Activated CD4-positive, alpha-beta memory T cell treated with anti-CD3 and anti-CD28 coated beads for 36 hours (primary cell): Measurements from ENCODE around the gene SPAG6. TPM values are rescaled to one million over a fixed set of nuclear protein-coding genes. Genes with fewer than 3 reads are reported as not detected.

Source experiments
- CTCF ChIA-PET: fragments of 350-600 bp; sonication (Branson Sonifier 250); formaldehyde crosslinking; loops from one replicate; lab custom pipeline; 2021; ENCODE audit warnings: antibody characterized with exemption, inconsistent platforms; lab: Charles Lee
- POLR2A ChIA-PET: fragments of 350-600 bp; sonication (Branson Sonifier 250); formaldehyde crosslinking; loops from one replicate; lab custom pipeline; 2021; ENCODE audit warnings: antibody characterized with exemption; lab: Charles Lee
- DNase-seq: peaks from one replicate; pipeline ENCODE4 v3.0.0-alpha.2; 2020
- H3K27ac Mint-ChIP-seq: one replicate; pipeline ENCODE4 v1.8.0; 2021; ENCODE audit warnings: mixed read lengths
- H3K27me3 Mint-ChIP-seq: one replicate; pipeline ENCODE4 v1.8.0; 2021; ENCODE audit warnings: mixed read lengths
- H3K36me3 Mint-ChIP-seq: one replicate; pipeline ENCODE4 v1.8.0; 2021; ENCODE audit warnings: mixed read lengths
- H3K4me1 Mint-ChIP-seq: one replicate; pipeline ENCODE4 v1.8.0; 2021; ENCODE audit warnings: low read depth, mixed read lengths
- H3K4me3 Mint-ChIP-seq: one replicate; pipeline ENCODE4 v1.8.0; 2021; ENCODE audit warnings: mild to moderate bottlenecking, mixed read lengths
- H3K9me3 Mint-ChIP-seq: one replicate; pipeline ENCODE4 v1.8.0; 2021; ENCODE audit warnings: mixed read lengths
- intact Hi-C: fragments of 100-400 bp; cut with micrococcal nuclease; formaldehyde crosslinking; loops from one replicate; pipeline ENCODE4 v1.15.1; 2023
- total RNA-seq, 2 experiments: library from RNA; stranded (reverse); gene quantifications; one replicate each; pipeline ENCODE4 v1.2.3, GENCODE V29; 2021

Gene SPAG6
- total RNA-seq, 2 experiments from 2014 or later: 0.24 TPM; not detected in 1

DNA sequence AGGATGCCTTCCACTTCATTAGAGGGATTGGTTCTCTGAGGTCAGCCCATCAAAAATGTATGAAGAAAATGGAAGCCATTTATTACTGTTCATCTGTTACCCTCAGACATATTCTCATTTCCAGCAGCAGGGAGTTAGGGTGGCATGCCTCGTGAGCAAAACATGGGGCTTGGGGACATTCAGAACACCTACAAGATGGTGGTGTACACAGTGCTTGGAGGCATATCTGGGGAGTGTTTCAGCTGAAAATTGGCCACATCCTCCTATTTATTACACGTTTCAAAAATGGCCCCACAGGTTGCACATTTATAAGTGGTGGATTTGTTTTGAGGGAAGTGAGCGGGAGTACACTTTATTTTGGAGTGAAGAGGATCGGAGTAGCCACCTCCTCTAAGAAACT, 93.4 kb downstream of the SPAG6 start:
- CTCF ChIA-PET: interaction anchor here (1.0 to 1.2 kb wide), 3 partner anchors 59 to 134 kb away, joined by 3 to 4 read pairs (median 3); no protein-coding TSS in a partner anchor
- DNase-seq: no peak
- no peaks in the 10 kb centered on the region for H3K27me3 Mint-ChIP-seq
- H3K36me3 Mint-ChIP-seq: no peaks in the 10 kb centered on the region
- H3K9me3 Mint-ChIP-seq: no peaks in the 10 kb centered on the region
- H3K4me1 Mint-ChIP-seq: peaks cover 49% of the 10 kb centered on the region
- POLR2A ChIA-PET: interaction anchor here (0.6 kb wide), 1 partner anchor 476 kb away, joined by 3 read pairs; no protein-coding TSS in a partner anchor
- H3K27ac Mint-ChIP-seq: no peak overlapping the region
- peak overlapping the region; percentile 88 for H3K4me3 Mint-ChIP-seq
- intact Hi-C loops: loop anchor here (5.0 to 10.0 kb wide), 6 partner anchors 71 to 924 kb away; partner anchors contain the start of gene PIP4K2A

DNA sequence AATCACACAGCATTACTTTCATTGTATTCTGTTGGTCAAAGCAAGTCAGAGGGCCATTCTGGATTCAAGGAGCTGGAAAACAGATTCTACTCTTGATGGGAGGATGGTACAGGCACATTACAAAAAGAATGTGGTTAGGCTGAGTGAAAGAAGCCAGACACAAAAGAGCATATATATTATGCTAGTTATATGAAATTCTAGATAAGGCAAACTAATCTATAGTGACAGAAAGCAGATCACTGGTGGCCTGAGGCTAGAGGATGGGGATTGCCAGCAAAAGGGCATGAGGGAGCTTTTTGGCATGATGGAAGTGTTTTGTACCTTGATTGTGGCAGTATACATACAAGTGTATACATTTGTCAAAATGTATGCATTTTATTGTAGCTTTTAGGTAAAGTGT, 96.8 kb downstream of the SPAG6 start:
- Mint-ChIP-seq H3K9me3 (no peaks in the 10 kb centered on the region), H3K4me1 (peaks cover 24% of the 10 kb centered on the region), H3K27ac (no peak overlapping the region), H3K36me3 (no peaks in the 10 kb centered on the region), H3K4me3 (no peak overlapping the region), H3K27me3 (peaks cover 2% of the 10 kb centered on the region)
- POLR2A ChIA-PET: no interaction called here
- DNase-seq: no peak
- intact Hi-C loops: no loop called here
- CTCF ChIA-PET: no interaction called here

DNA sequence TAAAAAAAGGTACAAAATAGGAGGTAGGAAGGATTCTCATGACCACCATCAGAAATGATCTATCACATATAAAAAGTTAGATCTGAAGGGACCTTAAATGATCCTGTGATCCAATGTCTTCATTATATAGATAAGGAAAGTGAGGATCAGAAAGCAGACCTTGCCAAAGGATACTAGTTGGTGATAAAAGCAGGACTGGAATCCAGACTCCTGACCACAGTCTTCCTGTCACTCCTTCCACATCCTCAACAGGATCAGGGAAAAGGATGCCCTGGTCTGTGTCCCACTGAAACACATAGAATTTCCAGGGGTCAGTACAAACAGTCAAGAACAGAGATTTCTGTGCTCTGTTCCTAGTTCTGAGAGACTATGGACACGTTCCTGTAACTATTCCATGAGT, 97.2 kb downstream of the SPAG6 start:
- DNase-seq: no peak
- peaks cover 2% of the 10 kb centered on the region for H3K27me3 Mint-ChIP-seq
- no peaks in the 10 kb centered on the region for H3K9me3 Mint-ChIP-seq
- intact Hi-C loops: no loop called here
- H3K4me3 Mint-ChIP-seq: no peak overlapping the region
- CTCF ChIA-PET: no interaction called here
- POLR2A ChIA-PET: no interaction called here
- peaks cover 24% of the 10 kb centered on the region for H3K4me1 Mint-ChIP-seq
- H3K27ac Mint-ChIP-seq: no peak overlapping the region
- no peaks in the 10 kb centered on the region for H3K36me3 Mint-ChIP-seq

DNA sequence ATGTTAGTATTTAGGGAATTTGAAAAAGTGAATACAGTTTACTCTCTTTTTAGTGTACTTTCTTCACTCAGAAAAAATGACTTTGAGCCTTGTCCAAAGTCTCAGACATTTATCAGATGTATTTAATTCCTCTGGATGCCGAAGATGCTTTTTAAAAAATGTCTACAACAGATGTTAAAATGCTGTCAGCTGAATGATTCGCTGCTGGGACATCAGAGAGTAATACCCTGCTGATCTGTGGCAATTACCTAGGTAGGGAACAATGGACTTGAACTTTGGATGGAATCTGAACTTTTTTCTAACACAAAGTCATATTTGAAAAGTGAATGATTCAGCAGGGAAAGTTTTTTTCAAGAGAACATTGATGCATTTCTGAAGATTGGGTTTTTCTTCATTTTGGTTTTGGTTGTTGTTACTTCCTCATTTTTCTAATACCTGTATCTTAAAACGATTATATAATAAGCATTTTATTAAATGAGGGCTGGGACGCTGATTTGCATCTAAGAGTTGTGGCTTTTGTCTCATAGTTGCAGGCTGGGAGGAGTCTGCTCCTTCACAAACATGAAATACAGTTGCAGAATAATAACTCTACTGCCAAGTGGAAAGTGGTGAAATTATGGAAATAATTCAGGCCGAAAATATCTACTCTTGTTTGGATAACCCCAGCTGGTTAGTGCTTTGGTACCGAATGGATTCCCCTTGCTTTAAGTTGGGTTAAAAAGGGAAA, 98.0 kb downstream of the SPAG6 start:
- POLR2A ChIA-PET: no interaction called here
- intact Hi-C loops: no loop called here

DNA sequence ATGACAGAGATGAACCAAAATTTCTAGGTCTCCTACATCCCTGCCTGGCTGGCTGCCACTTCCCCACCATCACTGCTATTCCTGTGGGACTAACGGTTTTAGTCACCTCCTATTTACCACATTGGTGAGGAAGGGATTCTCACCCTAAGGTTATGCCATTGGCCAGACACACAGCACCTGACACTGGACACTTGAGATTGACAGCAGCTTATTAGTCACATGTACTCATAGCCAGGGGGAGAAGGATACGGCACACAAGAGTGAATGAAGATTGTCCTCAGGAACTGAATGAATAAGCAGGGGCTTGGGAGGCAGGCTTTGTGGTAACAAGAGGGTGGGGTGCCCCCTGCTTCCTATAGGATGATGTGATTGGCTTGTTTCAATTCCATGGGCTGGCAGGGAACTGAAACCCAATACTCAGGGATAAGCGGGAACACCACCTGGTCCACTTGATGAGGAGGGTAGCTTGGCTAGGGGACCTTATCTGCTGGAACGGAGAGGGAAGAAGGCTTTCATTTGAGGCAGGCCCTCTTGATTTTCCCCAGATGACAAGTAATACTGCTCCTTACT, 99.0 kb downstream of the SPAG6 start:
- Mint-ChIP-seq H3K36me3 (no peaks in the 10 kb centered on the region), H3K4me1 (peaks cover 9% of the 10 kb centered on the region), H3K27me3 (peaks cover 9% of the 10 kb centered on the region), H3K27ac (no peak overlapping the region), H3K4me3 (no peak overlapping the region), H3K9me3 (no peaks in the 10 kb centered on the region)
- DNase-seq: no peak
- intact Hi-C loops: no loop called here
- POLR2A ChIA-PET: no interaction called here
- CTCF ChIA-PET: no interaction called here

More for the DNA sequence above, 98.0 kb downstream of the SPAG6 start:
- Mint-ChIP-seq H3K27ac (no peak overlapping the region), H3K4me1 (peaks cover 18% of the 10 kb centered on the region), H3K4me3 (no peak overlapping the region), H3K9me3 (no peaks in the 10 kb centered on the region), H3K27me3 (peaks cover 3% of the 10 kb centered on the region), H3K36me3 (no peaks in the 10 kb centered on the region)
- no peak for DNase-seq
- CTCF ChIA-PET: no interaction called here

DNA sequence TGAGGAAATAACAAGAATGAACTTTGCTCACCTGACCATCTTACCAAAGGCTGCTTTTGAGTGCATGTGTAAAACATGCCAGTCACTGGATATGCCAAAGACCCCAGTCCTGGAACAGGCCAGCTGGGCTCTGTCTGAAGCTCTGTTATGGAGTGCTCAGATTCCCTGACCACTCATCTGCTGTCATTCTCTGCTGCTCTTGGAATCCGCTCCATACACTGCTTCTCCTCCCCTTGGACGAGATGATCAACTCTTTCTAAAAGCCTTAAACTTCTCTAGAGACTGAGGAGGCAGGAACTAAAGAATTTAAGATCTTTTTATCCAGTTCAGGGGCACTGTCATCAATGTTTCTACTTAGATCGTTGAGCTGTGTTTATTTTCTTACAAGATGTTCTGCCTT, 100.2 kb downstream of the SPAG6 start:
- Mint-ChIP-seq H3K4me1 (peaks cover 2% of the 10 kb centered on the region), H3K27me3 (peaks cover 11% of the 10 kb centered on the region), H3K27ac (no peak overlapping the region), H3K36me3 (no peaks in the 10 kb centered on the region), H3K9me3 (no peaks in the 10 kb centered on the region), H3K4me3 (no peak overlapping the region)
- CTCF ChIA-PET: no interaction called here
- DNase-seq: no peak
- POLR2A ChIA-PET: interaction anchor here (1.5 kb wide), 1 partner anchor 9 kb away, joined by 5 read pairs; no protein-coding TSS in a partner anchor
- intact Hi-C loops: no loop called here

DNA sequence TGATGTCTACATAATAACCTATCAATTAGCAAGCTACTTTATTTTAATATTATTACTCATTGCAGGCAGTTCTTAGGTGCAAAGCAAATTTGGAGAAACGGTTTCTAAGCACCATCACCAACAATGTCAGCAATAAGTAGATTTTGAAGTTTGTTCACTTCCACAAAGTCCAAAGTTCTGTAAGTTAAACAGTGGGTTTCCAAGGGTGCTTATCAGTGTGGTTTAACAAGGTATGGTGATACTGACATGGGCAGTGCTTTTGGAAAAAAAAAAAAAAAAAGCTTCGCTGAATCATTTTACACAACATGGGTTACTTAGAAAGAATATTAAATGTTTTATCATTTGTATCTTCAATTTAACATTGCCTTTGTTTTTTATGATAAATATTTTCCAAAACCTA, 101.8 kb downstream of the SPAG6 start:
- CTCF ChIA-PET: no interaction called here

DNA sequence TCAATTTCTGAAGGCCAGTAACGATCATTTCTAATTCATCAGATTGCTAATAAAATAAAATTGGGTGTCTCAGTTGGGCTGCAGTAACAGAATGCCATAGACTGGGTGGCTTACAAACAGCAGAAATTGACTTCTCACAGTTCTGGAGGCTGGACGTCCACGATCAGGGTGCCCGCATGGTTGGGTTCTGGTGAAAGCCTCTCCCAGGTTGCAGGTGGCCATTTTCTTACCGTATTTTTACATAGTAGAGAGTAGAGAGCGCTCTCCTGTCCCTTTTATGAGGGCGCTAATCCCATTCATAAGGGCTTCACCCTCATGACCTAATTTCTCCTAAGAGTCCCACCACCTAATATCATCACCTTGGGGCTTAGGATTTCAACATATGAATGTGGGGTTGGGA, 106.0 kb downstream of the SPAG6 start:
- Mint-ChIP-seq H3K4me1 (peaks cover 2% of the 10 kb centered on the region), H3K4me3 (no peak overlapping the region), H3K9me3 (no peaks in the 10 kb centered on the region), H3K36me3 (no peaks in the 10 kb centered on the region), H3K27me3 (peaks cover 16% of the 10 kb centered on the region), H3K27ac (no peak overlapping the region)
- intact Hi-C loops: no loop called here
- no peak for DNase-seq
- ChIA-PET POLR2A (no interaction called here), CTCF (no interaction called here)

More for the DNA sequence above, 101.8 kb downstream of the SPAG6 start:
- no peak for DNase-seq
- no peaks in the 10 kb centered on the region for H3K36me3 Mint-ChIP-seq
- POLR2A ChIA-PET: no interaction called here
- H3K4me1 Mint-ChIP-seq: peaks cover 2% of the 10 kb centered on the region
- intact Hi-C loops: no loop called here
- peaks cover 16% of the 10 kb centered on the region for H3K27me3 Mint-ChIP-seq
- H3K4me3 Mint-ChIP-seq: no peak overlapping the region
- no peak overlapping the region for H3K27ac Mint-ChIP-seq
- no peaks in the 10 kb centered on the region for H3K9me3 Mint-ChIP-seq

DNA sequence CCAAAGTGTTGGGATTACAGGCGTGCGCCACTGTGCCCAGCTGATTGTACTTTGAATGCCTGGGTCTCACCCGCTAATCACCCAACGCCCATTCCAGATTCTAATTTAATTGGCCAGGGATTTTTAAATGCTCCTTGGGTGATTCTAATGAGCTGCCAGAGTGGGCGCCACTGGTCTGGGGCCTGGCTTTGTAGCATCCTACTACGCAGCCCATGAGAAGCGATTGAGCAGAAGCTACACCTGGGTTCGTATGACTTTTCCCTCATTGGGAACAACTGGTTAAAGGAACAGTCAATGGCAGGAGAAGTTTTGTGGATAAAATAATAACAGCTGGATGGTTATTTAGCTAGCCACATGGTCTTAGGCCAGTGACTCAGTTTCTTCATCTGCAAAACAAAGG, 108.0 kb downstream of the SPAG6 start:
- no peak for DNase-seq
- Mint-ChIP-seq H3K27ac (no peak overlapping the region), H3K4me1 (peaks cover 2% of the 10 kb centered on the region), H3K4me3 (no peak overlapping the region), H3K9me3 (no peaks in the 10 kb centered on the region), H3K27me3 (peaks cover 13% of the 10 kb centered on the region), H3K36me3 (no peaks in the 10 kb centered on the region)
- POLR2A ChIA-PET: no interaction called here
- intact Hi-C loops: no loop called here
- CTCF ChIA-PET: no interaction called here

DNA sequence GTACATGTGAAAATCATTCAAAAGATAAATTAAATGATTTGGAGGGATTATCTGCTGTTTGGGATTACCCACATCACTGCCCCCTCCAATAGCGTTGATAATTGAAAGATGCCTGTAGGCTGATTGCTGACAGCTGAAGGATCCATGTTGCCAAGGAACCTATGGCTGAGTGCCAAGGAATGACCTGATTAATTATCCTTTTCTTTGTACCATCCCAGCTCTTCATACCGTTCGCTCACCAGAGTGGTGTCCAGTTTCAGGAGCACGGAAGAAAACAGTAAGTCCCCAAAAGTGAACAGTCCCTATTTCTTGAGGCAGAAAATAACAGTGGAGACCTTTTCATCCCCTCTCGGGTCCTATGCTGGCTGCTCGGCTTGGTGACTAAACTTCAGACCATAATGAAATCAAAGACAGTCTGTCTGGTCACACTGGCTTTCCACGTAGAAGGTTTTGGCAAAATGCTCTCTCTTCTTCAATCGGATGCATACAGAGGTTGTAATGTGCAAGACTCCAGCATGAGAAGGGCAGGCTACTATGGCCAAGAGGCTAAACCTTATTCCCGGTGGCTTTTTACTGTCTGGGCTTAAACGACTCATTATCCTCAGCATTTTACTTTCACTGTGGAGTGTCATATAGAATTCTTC, 108.8 kb downstream of the SPAG6 start:
- Mint-ChIP-seq H3K36me3 (no peaks in the 10 kb centered on the region), H3K27ac (no peak overlapping the region), H3K27me3 (peaks cover 8% of the 10 kb centered on the region), H3K4me1 (peaks cover 2% of the 10 kb centered on the region), H3K4me3 (no peak overlapping the region), H3K9me3 (no peaks in the 10 kb centered on the region)
- POLR2A ChIA-PET: no interaction called here
- no peak for DNase-seq
- intact Hi-C loops: no loop called here
- CTCF ChIA-PET: no interaction called here

DNA sequence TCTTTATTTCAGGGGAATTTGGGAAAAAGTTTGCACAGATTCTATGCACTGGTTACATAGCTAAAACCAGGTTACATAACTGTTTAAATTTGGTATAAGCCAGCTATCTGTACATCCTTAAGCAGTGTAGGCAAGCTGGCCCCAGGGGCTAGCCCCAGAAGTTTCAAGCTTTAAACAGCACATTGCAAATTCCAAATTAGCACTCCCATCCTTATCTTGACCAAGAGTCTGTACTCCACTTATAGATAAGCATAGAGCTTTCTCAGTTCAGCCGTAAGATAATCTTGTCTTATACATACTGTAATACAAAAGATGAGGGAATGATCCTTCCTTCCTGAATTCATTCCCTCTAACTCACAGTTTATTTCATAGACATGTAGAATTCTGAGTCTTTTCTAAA, 109.3 kb downstream of the SPAG6 start:
- ChIA-PET CTCF (no interaction called here), POLR2A (no interaction called here)
- Mint-ChIP-seq H3K27me3 (peaks cover 5% of the 10 kb centered on the region), H3K36me3 (no peaks in the 10 kb centered on the region), H3K4me3 (no peak overlapping the region), H3K4me1 (peaks cover 2% of the 10 kb centered on the region), H3K27ac (no peak overlapping the region), H3K9me3 (no peaks in the 10 kb centered on the region)
- intact Hi-C loops: no loop called here
- DNase-seq: no peak

DNA sequence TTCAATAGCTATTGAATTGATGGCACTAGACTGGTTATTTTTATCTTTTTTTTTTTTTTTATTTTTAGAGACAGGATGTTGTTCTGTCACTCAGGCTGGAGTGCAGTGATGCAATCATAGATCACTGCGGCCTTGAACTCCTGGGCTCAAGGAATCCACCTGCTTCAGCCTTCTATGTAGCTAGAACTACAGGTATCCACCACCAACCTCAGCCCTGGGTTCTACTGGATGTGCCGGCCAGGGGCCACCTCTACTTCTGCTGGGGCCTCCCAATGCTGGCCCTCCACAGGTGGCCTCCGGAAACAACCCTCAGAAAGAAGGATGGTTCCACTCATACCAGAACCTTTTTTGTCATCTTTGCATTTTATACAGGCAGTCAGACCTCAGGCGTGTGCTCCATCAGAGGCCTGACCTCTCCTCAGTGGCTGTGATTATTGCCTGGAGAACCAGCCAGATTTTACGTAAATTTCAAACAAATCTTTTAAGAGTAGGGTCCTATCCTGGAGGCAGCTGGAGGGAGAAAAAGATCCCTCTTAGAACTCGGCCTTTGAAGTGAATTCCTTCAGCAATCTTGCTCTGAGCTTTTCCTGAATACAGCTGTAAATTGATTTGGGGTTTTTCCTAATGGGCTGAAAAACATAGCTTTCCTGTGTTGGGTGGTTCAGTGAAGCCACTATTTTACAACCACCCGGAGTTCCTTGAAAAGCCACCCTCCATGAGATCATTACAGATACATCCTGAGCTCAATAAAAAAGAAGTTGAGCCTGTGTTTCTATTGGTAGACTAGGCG, 110.0 kb downstream of the SPAG6 start:
- no peak overlapping the region for H3K27ac Mint-ChIP-seq
- no peak overlapping the region for H3K4me3 Mint-ChIP-seq
- DNase-seq: no peak
- H3K4me1 Mint-ChIP-seq: peaks cover 2% of the 10 kb centered on the region
- peaks cover 5% of the 10 kb centered on the region for H3K27me3 Mint-ChIP-seq
- no peaks in the 10 kb centered on the region for H3K36me3 Mint-ChIP-seq
- ChIA-PET CTCF (no interaction called here), POLR2A (no interaction called here)
- H3K9me3 Mint-ChIP-seq: no peaks in the 10 kb centered on the region
- intact Hi-C loops: no loop called here
